Tibial artery (tissue), 4 donors: ENCODE measurements around the gene ITGAD.

Experiments
- DNase-seq, 2 donors: peaks; one replicate each; pipeline ENCODE4 v3.0.0-alpha.2; 2019
- H3K27ac ChIP-seq, 2 donors: fragments of 200-600 bp; sonication (generic) in 1 of 2; 1 replicate in 1 of 2; 2 replicates in 1 of 2; pipeline ENCODE4 v1.5.1; 2018 to 2019; ENCODE audit warnings: mild to moderate bottlenecking in 1 of 2
- H3K27me3 ChIP-seq, 2 donors: fragments of 200-600 bp; sonication (generic) in 1 of 2; one replicate each; pipeline versions ENCODE4 v1.5.1 to v1.6.0; 2016 to 2019
- H3K36me3 ChIP-seq, 3 donors: fragments of 200-600 bp; sonication (generic) in 2 of 3; one replicate each; pipeline ENCODE4 v1.5.1; 2016 to 2019; ENCODE audit warnings: mild to moderate bottlenecking in 2 of 3
- H3K4me1 ChIP-seq, 4 donors: fragments of 200-600 bp; sonication (generic) in 2 of 4; 1 replicate in 3 of 4; 2 replicates in 1 of 4; pipeline ENCODE4 v1.5.1; 2016 to 2019
- H3K4me3 ChIP-seq, 2 donors: fragments of 200-600 bp; sonication (generic) in 1 of 2; 1 replicate in 1 of 2; 2 replicates in 1 of 2; pipeline ENCODE4 v1.5.1; 2018 to 2019; ENCODE audit warnings: mild to moderate bottlenecking in 2 of 2
- H3K9me3 ChIP-seq, 3 donors: fragments of 200-600 bp; sonication (generic) in 1 of 3; one replicate each; pipeline ENCODE4 v1.5.1; 2016 to 2019
- intact Hi-C: fragments of 100-400 bp; cut with DNase I; formaldehyde crosslinking; loops from one replicate; pipeline ENCODE4 v1.15.0; 2023; ENCODE audit warnings: low total_unique reads
- TF ChIP-seq, protein P1 (sequence below), 2 experiments: fragments of 200-600 bp in 1 of 2; fragments of 450-650 bp in 1 of 2; IDR thresholded peaks; one replicate each; pipeline ENCODE4 v1.5.1; 2017 to 2019; ENCODE audit warnings: antibody characterized with exemption in 2 of 2, mild to moderate bottlenecking in 1 of 2, moderate library complexity in 1 of 2

Gene ITGAD

DNA sequence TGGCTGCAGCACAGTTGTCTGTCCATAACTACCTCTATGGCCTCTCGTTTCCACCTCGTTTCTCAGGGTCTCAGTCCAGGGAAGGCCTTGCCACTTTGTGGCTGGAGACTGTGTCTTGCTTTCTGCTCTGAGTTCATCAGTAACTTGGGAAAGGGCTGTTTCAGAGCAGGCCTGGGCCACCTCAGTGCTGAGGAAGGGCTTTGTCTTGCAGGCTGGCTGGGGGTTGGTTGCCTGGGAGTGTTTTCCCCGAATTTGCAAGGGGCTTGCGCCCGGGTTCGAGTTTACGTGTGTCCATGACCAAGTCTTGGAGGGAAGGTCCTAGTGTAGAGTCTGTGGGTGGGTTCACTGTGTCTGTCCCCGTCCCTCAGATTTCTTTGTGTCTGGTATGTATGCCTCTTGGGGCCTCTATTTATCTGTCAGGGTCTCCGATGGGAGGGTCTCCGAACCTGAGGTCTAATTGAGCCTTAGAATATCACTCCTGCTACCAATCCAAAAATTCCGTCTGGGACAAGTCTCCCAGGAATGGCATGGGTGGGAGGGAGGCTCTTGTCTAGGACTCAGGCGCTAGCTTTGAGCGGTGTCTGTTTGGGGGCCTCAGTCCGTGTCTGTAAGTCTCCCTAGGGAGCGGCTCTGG is 78.2 kb downstream of the ITGAD start:
- H3K4me1 ChIP-seq = peaks cover 0 to 30% (median 24%) of the 10 kb centered on the region in 4 donors
- intact Hi-C loops = no loop called here
- H3K9me3 ChIP-seq = no peaks in the 10 kb centered on the region
- TF ChIP-seq, protein P1, sequence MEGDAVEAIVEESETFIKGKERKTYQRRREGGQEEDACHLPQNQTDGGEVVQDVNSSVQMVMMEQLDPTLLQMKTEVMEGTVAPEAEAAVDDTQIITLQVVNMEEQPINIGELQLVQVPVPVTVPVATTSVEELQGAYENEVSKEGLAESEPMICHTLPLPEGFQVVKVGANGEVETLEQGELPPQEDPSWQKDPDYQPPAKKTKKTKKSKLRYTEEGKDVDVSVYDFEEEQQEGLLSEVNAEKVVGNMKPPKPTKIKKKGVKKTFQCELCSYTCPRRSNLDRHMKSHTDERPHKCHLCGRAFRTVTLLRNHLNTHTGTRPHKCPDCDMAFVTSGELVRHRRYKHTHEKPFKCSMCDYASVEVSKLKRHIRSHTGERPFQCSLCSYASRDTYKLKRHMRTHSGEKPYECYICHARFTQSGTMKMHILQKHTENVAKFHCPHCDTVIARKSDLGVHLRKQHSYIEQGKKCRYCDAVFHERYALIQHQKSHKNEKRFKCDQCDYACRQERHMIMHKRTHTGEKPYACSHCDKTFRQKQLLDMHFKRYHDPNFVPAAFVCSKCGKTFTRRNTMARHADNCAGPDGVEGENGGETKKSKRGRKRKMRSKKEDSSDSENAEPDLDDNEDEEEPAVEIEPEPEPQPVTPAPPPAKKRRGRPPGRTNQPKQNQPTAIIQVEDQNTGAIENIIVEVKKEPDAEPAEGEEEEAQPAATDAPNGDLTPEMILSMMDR (IDR thresholded peaks at IDR 0.05) = no peak
- H3K36me3 ChIP-seq = peaks cover 30 to 45% (median 36%) of the 10 kb centered on the region in 3 donors
- H3K4me3 ChIP-seq = peak overlapping the region; percentile 72 to 84
- no peaks in the 10 kb centered on the region for H3K27me3 ChIP-seq
- H3K27ac ChIP-seq = peak overlapping the region; percentile 93 to 99
- no peak for DNase-seq

DNA sequence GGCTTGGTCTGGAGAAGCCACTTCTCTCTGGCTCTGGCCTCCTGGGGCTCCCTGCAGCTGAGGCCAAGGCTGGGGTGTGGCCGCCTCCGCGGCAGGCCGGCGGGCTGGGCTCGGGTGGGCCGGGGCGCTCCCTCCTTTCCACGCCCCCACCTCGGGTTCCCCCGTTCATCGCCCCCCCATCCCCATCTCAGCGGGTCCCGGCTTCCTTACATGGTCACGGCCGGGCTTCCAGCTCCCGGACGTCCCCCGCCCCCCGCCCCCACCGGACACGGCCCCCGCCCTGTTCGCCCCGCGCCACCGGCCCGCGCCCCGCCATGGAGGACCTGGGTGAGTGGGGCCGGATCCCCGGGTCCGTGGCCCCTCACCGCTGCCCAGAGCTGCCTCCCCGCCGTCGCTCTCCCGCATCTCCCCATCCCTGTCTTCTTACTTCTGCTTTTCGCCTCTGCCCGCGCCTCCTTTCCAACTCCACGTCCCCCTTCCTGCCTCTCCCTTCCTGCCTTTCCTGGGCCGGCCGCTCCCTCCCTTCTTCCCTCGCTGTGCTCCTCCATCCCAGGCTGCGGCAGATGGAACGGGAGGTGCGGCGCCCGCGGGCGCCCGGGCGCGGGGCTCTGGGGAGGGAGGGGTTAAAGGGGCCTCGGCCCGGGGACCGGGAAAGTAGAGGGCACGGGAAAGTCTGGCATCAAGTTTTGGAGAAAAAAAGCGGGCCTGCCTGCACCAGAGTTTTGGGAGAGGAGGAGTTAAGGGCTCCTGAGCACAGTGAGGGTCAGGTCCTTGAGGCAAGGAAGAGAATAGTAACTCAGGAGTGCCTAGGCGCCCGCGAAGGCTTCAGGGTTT is 79.0 kb downstream of the ITGAD start, which contains the start of gene TGFB1I1:
Gene TGFB1I1 (plus strand): TSS at position 278 of the 834 bp plus-strand sequence. CDS start 37 bp downstream, at position 315.
- Histone ChIP-seq H3K36me3 (peaks cover 37 to 45% (median 38%) of the 10 kb centered on the region in 3 donors), H3K27ac (peak within 1 kb of the TSS; percentile 93 to 99), H3K9me3 (no peaks in the 10 kb centered on the region), H3K4me1 (peaks cover 0 to 30% (median 24%) of the 10 kb centered on the region in 4 donors), H3K27me3 (no peaks in the 10 kb centered on the region), H3K4me3 (peak within 1 kb of the TSS; percentile 72 to 84)
- TF ChIP-seq, protein P1 (IDR thresholded peaks at IDR 0.05) = no peak
- intact Hi-C loops = no loop called here
- peak; percentile 59 to 92 for DNase-seq

DNA sequence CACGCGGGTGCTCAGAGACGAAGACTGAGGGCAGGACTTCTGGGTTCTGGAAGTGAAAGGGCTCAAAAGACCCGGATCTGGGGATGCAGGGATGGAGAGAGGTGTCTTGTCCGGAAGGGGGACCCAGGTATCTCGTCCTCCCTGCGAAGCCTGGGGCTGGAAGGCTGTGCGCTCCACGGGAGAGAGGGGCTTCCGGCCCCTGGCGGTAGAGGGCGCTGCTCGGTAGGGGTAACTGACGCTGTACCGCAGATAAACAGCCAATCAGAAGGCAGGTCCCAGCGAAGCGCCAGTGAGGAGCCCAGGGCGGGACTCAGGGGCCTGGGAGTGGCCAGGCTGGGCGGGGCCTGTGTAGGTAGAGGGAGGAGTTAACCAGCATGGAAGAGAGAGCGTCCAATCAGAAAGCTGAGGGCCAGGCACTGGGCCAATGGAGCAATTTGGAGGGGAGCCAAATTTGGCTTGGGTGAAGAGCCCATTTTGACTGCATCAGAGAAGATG is 79.6 kb downstream of the ITGAD start:
- peak overlapping the region; percentile 72 to 84 for H3K4me3 ChIP-seq
- H3K4me1 ChIP-seq = peaks cover 0 to 30% (median 25%) of the 10 kb centered on the region in 4 donors
- TF ChIP-seq, protein P1 (IDR thresholded peaks at IDR 0.05) = peak; percentile 73 to 81
- DNase-seq = peak; percentile 91 to 98
- H3K9me3 ChIP-seq = no peaks in the 10 kb centered on the region
- H3K36me3 ChIP-seq = peaks cover 43 to 49% (median 44%) of the 10 kb centered on the region in 3 donors
- intact Hi-C loops = no loop called here
- H3K27me3 ChIP-seq = no peaks in the 10 kb centered on the region
- H3K27ac ChIP-seq = peak overlapping the region; percentile 93 to 99

DNA sequence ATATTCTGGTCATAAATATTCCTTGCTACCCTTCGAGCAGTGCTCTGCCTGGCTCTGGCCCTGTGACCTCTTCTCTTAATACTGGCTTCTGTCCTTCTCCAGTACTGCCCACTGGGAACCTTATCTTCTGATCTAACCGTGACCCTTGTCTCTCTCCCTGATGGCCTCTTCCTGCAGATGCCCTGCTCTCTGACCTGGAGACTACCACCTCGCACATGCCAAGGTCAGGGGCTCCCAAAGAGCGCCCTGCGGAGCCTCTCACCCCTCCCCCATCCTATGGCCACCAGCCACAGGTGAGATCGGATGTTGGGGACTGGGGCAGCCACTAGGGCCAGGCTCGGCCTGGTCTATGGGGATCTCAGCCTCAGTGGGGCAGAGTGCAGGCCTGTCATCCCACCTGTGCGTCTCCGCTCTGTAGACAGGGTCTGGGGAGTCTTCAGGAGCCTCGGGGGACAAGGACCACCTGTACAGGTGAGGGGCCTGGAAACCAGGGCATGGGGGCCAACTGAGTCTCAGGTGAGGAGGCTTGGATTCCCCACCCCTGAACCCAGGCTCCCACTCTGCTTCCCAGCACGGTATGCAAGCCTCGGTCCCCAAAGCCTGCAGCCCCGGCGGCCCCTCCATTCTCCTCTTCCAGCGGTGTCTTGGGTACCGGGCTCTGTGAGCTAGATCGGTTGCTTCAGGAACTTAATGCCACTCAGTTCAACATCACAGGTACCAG is 80.3 kb downstream of the ITGAD start:
- peak overlapping the region; percentile 72 to 84 for H3K4me3 ChIP-seq

More for the DNA sequence above, 80.3 kb downstream of the ITGAD start:
- no peak for DNase-seq
- TF ChIP-seq, protein P1 (IDR thresholded peaks at IDR 0.05) = no peak
- Histone ChIP-seq H3K9me3 (no peaks in the 10 kb centered on the region), H3K27ac (peak overlapping the region; percentile 93 to 99), H3K4me1 (peaks cover 0 to 30% (median 26%) of the 10 kb centered on the region in 4 donors), H3K36me3 (peaks cover 46 to 55% (median 50%) of the 10 kb centered on the region in 3 donors), H3K27me3 (no peaks in the 10 kb centered on the region)
- intact Hi-C loops = no loop called here
